GM12878 (cell line): ENCODE measurements around the gene ANKRD44.

ENCODE experiments used
- IKZF1 ChIP-seq: fragments of 450-650 bp; conservative IDR thresholded peaks from 2 replicates; pipeline ENCODE4 v1.6.1; 2017; ENCODE audit warnings: antibody characterized with exemption, mild to moderate bottlenecking
- TF ChIP-seq, protein P1 (sequence below): IDR thresholded peaks from 2 replicates; pipeline ENCODE4 v1.6.1; 2011; ENCODE audit warnings: low read depth, low read length, improper control_type of control experiment, borderline replicate concordance

DNA sequence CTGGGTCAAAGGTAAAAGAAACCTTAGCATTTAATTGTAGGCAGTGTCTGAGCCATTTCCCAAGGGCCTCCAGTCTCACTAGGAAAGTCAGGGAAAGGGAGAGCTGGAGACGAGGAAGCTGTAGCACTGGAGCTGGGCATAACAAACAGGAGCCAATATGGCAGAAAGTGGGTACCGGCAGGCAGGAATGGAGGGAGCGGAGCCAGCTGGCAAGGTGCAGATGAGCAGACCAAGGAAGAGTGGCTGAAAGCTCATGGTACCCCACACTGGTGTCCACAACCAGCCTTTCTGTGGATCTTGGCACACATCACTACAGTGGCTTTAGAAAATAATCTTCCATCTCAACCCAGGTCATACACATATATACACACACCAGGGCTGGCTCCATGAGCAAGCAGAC, 40.0 kb downstream of the ANKRD44 start:
- TF ChIP-seq, protein P1, sequence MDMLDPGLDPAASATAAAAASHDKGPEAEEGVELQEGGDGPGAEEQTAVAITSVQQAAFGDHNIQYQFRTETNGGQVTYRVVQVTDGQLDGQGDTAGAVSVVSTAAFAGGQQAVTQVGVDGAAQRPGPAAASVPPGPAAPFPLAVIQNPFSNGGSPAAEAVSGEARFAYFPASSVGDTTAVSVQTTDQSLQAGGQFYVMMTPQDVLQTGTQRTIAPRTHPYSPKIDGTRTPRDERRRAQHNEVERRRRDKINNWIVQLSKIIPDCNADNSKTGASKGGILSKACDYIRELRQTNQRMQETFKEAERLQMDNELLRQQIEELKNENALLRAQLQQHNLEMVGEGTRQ: no peak
- no peak for TF ChIP-seq IKZF1
